ENCODE results near the gene HJURP.

The HJURP gene

GRCh38 chr2:233811732-233812131 is 42.6 kb downstream of the HJURP start:
- Histone ChIP-seq H3K27me3 (ENCODE audit: insufficient read depth, low read length) (no peaks in the 10 kb centered on the region), H3K4me1 (ENCODE audit: insufficient read depth, low read length) (no peaks in the 10 kb centered on the region), H3K4me3 (ENCODE audit: low read length) (no peak overlapping the region), H3K9me3 (ENCODE audit: low read length) (no peaks in the 10 kb centered on the region), H3K36me3 (ENCODE audit: insufficient read depth, low read length) (no peaks in the 10 kb centered on the region), H2AFZ (ENCODE audit: low read depth, low read length) (no peak overlapping the region)

DNA sequence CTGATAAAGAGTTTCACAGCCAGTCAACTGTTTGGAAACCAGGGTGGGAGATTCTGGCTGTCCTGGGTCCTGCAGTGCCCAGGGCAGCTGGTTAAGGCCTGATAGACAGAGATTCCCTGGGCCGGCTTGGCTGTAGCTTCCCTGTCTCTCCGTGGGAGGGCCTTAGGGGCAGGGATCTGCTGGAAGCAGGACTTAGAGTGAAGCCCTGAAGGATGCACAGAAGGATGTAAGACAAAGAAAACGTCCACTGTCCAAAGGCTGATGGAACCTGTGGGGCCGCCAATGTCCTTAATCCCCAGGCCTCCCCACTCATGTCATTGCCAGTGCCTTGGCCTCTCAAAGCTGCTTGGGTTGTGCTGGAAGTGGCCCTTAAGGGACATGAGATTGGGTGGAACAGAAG is 43.2 kb downstream of the HJURP start:
- Histone ChIP-seq H3K36me3 (ENCODE audit: insufficient read depth, low read length) (no peaks in the 10 kb centered on the region), H3K9me3 (ENCODE audit: low read length) (no peaks in the 10 kb centered on the region), H3K4me3 (ENCODE audit: low read length) (no peak overlapping the region), H2AFZ (ENCODE audit: low read depth, low read length) (no peak overlapping the region), H3K27me3 (ENCODE audit: insufficient read depth, low read length) (no peaks in the 10 kb centered on the region), H3K4me1 (ENCODE audit: insufficient read depth, low read length) (no peaks in the 10 kb centered on the region)

- Histone ChIP-seq H3K4me3 (ENCODE audit: low read length) (no peak overlapping the region), H3K4me1 (ENCODE audit: insufficient read depth, low read length) (no peaks in the 10 kb centered on the region)
These were observed 44.0 kb downstream of the HJURP start for GRCh38 chr2:233810385-233810784.

GRCh38 chr2:233807966-233808935 is 46.1 kb downstream of the HJURP start:
- H3K9me3 ChIP-seq (ENCODE audit: low read length), result no peaks in the 10 kb centered on the region
- no peaks in the 10 kb centered on the region for H3K27me3 ChIP-seq (ENCODE audit: insufficient read depth, low read length)
- no peak overlapping the region for H2AFZ ChIP-seq (ENCODE audit: low read depth, low read length)
- no peak overlapping the region for H3K4me3 ChIP-seq (ENCODE audit: low read length)
- H3K36me3 ChIP-seq (ENCODE audit: insufficient read depth, low read length), result no peaks in the 10 kb centered on the region
- no peaks in the 10 kb centered on the region for H3K4me1 ChIP-seq (ENCODE audit: insufficient read depth, low read length)

More at GRCh38 chr2:233810385-233810784, 44.0 kb downstream of the HJURP start:
- H3K36me3 ChIP-seq (ENCODE audit: insufficient read depth, low read length), result no peaks in the 10 kb centered on the region
- H3K27me3 ChIP-seq (ENCODE audit: insufficient read depth, low read length), result no peaks in the 10 kb centered on the region
- no peaks in the 10 kb centered on the region for H3K9me3 ChIP-seq (ENCODE audit: low read length)
- no peak overlapping the region for H2AFZ ChIP-seq (ENCODE audit: low read depth, low read length)

DNA sequence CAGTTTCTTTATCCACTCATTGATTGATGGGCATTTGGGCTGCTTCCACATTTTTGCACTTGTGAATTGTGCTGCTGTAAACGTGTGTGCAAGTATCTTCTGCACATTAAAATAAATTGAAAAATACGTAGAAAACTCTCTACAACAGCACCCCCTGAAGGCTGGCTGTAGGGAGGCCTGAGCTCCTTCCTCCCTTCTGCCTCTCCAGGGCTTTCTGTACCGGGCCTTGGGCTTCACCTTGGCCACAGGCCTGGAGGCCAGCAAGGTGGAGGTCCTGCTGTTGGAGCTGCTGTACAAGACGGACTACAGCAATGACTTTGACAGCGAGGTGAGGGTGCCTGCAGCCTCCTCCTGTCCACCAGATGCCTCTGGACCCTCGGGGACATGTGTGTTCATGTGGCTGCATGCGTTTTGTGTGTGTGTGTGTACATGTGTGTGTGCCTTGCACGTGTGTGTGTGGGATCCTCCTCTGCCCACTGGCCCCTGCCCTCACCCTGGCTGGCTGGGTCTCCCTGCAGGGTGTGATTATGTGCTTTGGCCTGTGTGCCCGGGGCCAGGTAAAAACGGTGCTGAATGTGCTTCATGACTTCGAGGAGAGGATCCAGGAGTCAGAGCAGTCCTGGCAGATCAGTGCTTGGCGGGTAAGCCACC is 47.0 kb downstream of the HJURP start:
- H3K4me3 ChIP-seq (ENCODE audit: low read length), result no peak overlapping the region
- H2AFZ ChIP-seq (ENCODE audit: low read depth, low read length), result no peak overlapping the region
- H3K36me3 ChIP-seq (ENCODE audit: insufficient read depth, low read length), result no peaks in the 10 kb centered on the region
- H3K27me3 ChIP-seq (ENCODE audit: insufficient read depth, low read length), result no peaks in the 10 kb centered on the region
- H3K4me1 ChIP-seq (ENCODE audit: insufficient read depth, low read length), result no peaks in the 10 kb centered on the region
- H3K9me3 ChIP-seq (ENCODE audit: low read length), result no peaks in the 10 kb centered on the region

- no peak overlapping the region for H2AFZ ChIP-seq (ENCODE audit: low read depth, low read length)
- no peaks in the 10 kb centered on the region for H3K36me3 ChIP-seq (ENCODE audit: insufficient read depth, low read length)
- H3K9me3 ChIP-seq (ENCODE audit: low read length), result no peaks in the 10 kb centered on the region
- H3K4me1 ChIP-seq (ENCODE audit: insufficient read depth, low read length), result no peaks in the 10 kb centered on the region
- H3K27me3 ChIP-seq (ENCODE audit: insufficient read depth, low read length), result no peaks in the 10 kb centered on the region
- H3K4me3 ChIP-seq (ENCODE audit: low read length), result no peak overlapping the region
These were observed 50.3 kb downstream of the HJURP start for GRCh38 chr2:233803994-233804393.

- no peaks in the 10 kb centered on the region for H3K27me3 ChIP-seq (ENCODE audit: insufficient read depth, low read length)
- H3K9me3 ChIP-seq (ENCODE audit: low read length), result no peaks in the 10 kb centered on the region
- no peak overlapping the region for H2AFZ ChIP-seq (ENCODE audit: low read depth, low read length)
- no peaks in the 10 kb centered on the region for H3K36me3 ChIP-seq (ENCODE audit: insufficient read depth, low read length)
- H3K4me3 ChIP-seq (ENCODE audit: low read length), result no peak overlapping the region
- H3K4me1 ChIP-seq (ENCODE audit: insufficient read depth, low read length), result no peaks in the 10 kb centered on the region
These were observed 50.9 kb downstream of the HJURP start for GRCh38 chr2:233803292-233803911.

- H3K9me3 ChIP-seq (ENCODE audit: low read length), result no peaks in the 10 kb centered on the region
- no peak overlapping the region for H3K4me3 ChIP-seq (ENCODE audit: low read length)
- no peaks in the 10 kb centered on the region for H3K36me3 ChIP-seq (ENCODE audit: insufficient read depth, low read length)
- H2AFZ ChIP-seq (ENCODE audit: low read depth, low read length), result no peak overlapping the region
- no peaks in the 10 kb centered on the region for H3K27me3 ChIP-seq (ENCODE audit: insufficient read depth, low read length)
- H3K4me1 ChIP-seq (ENCODE audit: insufficient read depth, low read length), result no peaks in the 10 kb centered on the region
These were observed 52.1 kb downstream of the HJURP start for GRCh38 chr2:233802132-233802815.

GRCh38 chr2:233801357-233802131 is 52.8 kb downstream of the HJURP start:
- Histone ChIP-seq H2AFZ (ENCODE audit: low read depth, low read length) (no peak overlapping the region), H3K27me3 (ENCODE audit: insufficient read depth, low read length) (no peaks in the 10 kb centered on the region), H3K4me1 (ENCODE audit: insufficient read depth, low read length) (no peaks in the 10 kb centered on the region), H3K36me3 (ENCODE audit: insufficient read depth, low read length) (no peaks in the 10 kb centered on the region), H3K4me3 (ENCODE audit: low read length) (no peak overlapping the region), H3K9me3 (ENCODE audit: low read length) (no peaks in the 10 kb centered on the region)

DNA sequence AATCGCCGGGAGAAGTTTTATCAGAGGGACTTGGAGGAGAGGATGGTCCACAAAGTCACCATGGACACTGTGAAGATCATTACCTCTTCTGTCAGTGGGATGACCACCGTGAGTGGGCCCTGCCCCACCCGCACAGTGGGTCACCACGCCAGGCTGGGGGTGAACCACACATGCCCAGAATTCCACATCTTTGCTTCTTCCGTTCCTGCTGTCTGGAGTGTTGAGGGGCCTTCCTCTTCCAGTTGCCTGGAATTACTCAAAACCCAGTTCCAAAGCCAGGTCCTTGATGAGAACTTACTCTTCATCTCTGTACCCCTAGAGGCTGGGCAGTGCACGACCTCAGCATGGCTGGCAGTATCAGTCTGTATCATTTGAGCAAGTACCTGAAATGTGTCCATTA is 54.1 kb downstream of the HJURP start:
- H3K36me3 ChIP-seq (ENCODE audit: insufficient read depth, low read length), result no peaks in the 10 kb centered on the region
- H3K27me3 ChIP-seq (ENCODE audit: insufficient read depth, low read length), result no peaks in the 10 kb centered on the region
- no peaks in the 10 kb centered on the region for H3K9me3 ChIP-seq (ENCODE audit: low read length)
- no peak overlapping the region for H2AFZ ChIP-seq (ENCODE audit: low read depth, low read length)
- no peak overlapping the region for H3K4me3 ChIP-seq (ENCODE audit: low read length)
- H3K4me1 ChIP-seq (ENCODE audit: insufficient read depth, low read length), result no peaks in the 10 kb centered on the region

DNA sequence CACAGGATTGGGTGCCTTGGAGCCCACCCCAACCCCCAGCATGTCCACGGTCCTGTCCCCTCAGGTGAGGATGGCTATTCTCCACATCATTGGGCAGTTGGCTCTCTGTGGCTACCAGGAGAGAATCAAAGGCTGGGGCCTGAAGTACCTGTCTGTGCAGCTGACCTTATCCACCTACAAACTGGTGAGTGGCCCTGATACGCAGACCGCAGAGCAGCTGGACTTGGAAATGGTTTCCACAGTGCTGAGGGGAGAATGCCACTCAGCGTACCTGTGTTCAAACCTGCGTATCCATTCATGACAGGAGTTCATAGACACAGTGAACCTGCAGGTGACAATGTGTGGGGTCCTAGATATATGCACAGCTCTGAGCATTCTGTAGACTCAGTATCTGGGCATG is 54.6 kb downstream of the HJURP start:
- no peak overlapping the region for H2AFZ ChIP-seq (ENCODE audit: low read depth, low read length)
- H3K36me3 ChIP-seq (ENCODE audit: insufficient read depth, low read length), result no peaks in the 10 kb centered on the region
- no peaks in the 10 kb centered on the region for H3K4me1 ChIP-seq (ENCODE audit: insufficient read depth, low read length)
- no peak overlapping the region for H3K4me3 ChIP-seq (ENCODE audit: low read length)
- H3K9me3 ChIP-seq (ENCODE audit: low read length), result no peaks in the 10 kb centered on the region
- H3K27me3 ChIP-seq (ENCODE audit: insufficient read depth, low read length), result no peaks in the 10 kb centered on the region

DNA sequence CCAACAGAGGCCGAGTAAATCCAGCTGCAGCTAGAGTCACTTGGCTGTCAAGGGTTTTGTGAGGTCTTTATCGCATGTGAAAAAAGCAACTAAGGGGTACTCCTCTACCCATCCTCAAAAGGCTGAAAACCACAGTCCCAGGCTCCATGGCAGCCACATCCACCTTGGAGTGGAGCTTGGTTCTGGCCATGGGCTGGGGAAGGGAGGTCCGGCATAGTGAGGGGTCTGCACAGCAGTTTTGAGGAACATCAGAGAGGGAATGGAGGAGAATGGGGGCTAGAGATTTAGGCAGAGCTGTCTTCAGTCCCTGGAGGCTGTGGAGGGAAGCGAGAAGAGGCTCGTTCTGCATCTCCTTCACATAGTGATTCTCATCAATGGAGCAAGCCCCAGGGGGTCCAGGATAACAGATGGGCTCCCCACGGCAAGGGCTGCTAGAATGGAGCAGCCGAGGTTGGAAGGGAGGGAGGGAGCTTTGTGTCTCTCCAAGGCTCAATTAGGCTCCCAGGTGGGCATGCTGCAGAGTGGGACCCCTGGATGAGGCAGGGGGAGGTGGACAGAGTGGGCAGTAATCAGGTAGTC is 55.2 kb downstream of the HJURP start:
- Histone ChIP-seq H2AFZ (ENCODE audit: low read depth, low read length) (no peak overlapping the region), H3K4me1 (ENCODE audit: insufficient read depth, low read length) (no peaks in the 10 kb centered on the region), H3K9me3 (ENCODE audit: low read length) (no peaks in the 10 kb centered on the region), H3K36me3 (ENCODE audit: insufficient read depth, low read length) (no peaks in the 10 kb centered on the region), H3K27me3 (ENCODE audit: insufficient read depth, low read length) (no peaks in the 10 kb centered on the region), H3K4me3 (ENCODE audit: low read length) (no peak overlapping the region)

Data from neuron (in vitro differentiated cells).